Lower leg skin (tissue), 3 donors: Measurements from ENCODE around the gene MT1G.

Experiments
- CTCF ChIP-seq, 3 donors: fragments of 450-650 bp; IDR thresholded peaks; one replicate each; pipeline ENCODE4 v1.5.1; 2016; ENCODE audit warnings: antibody characterized with exemption in 3 of 3, mild to moderate bottlenecking in 3 of 3, moderate library complexity in 2 of 3
- POLR2A ChIP-seq, 2 donors: fragments of 450-650 bp; IDR thresholded peaks; one replicate each; pipeline ENCODE4 v1.6.1; 2016 to 2017; ENCODE audit warnings: antibody characterized with exemption in 2 of 2, mild to moderate bottlenecking in 1 of 2, moderate library complexity in 1 of 2

GRCh38 chr16:56695246-56695645 lies 27.4 kb upstream of the MT1G start:
- no peak for TF ChIP-seq CTCF (IDR thresholded peaks at IDR 0.05)
- TF ChIP-seq POLR2A (IDR thresholded peaks at IDR 0.05): no peak
